K562 (cell line): ENCODE results near the gene GABRB1. TPM values are rescaled to one million over a fixed set of nuclear protein-coding genes. Genes with fewer than 3 reads are reported as not detected.

ENCODE experiments used
- ATAC-seq: fragments of 200-7000 bp; cut with Tn5 transposase; 3 replicates; pipeline ENCODE4 v1.9.1; 2020; ENCODE audit warnings: moderate library complexity
- BruUV-seq: library from RNA; stranded (reverse); fragments of 400-500 nt; replicated peaks from 2 replicates; lab custom pipeline; 2021; lab: Mats Ljungman, UMichigan
- CTCF ChIA-PET: fragments of 300-600 bp; formaldehyde crosslinking; extraction: SDS; loops from one replicate; lab custom pipeline; 2021; ENCODE audit warnings: low intra/inter-chr PET ratio; lab: Yijun Ruan, JAX
- POLR2A ChIA-PET: fragments of 300-600, 350-650 bp; sonication (Branson Sonifier 250); formaldehyde crosslinking; extraction: SDS; loops from one replicate; lab custom pipeline; 2021; ENCODE audit warnings: antibody characterized with exemption, inconsistent platforms; lab: Yijun Ruan, JAX
- DNase-seq, 4 experiments: peaks; one replicate each; pipeline versions ENCODE4 v3.0.0 to v3.0.0-alpha.2; 2011 to 2018; ENCODE audit warnings: low spot score in 3 of 4, mixed read lengths in 3 of 4; ENCODE audit errors: extremely low read depth in 1 of 4
- FAIRE-seq: peaks from 2 replicates; lab custom pipeline; 2011; peaks lifted over from hg19 to GRCh38; lab: Jason Lieb, UNC
- H2AFZ ChIP-seq: 2 replicates; pipeline ENCODE4 v1.6.0; 2011; ENCODE audit warnings: low read depth, low read length, control low read depth, inconsistent platforms
- H3K27ac ChIP-seq: fragments of 200-600 bp; 3 replicates; pipeline ENCODE4 v1.8.0; 2011; ENCODE audit warnings: low read depth, mild to moderate bottlenecking, control low read depth, inconsistent platforms, low read length, moderate library complexity, mixed read lengths; ENCODE audit errors: extremely low read depth
- H3K27me3 ChIP-seq, 2 experiments: fragments of 300-600 bp in 1 of 2; 2 replicates in 1 of 2; 3 replicates in 1 of 2; pipeline versions ENCODE4 v1.6.0 to v1.8.0; 2011; ENCODE audit warnings: inconsistent platforms in 2 of 2, low read length in 2 of 2, mild to moderate bottlenecking in 1 of 2, mixed read lengths in 1 of 2, moderate library complexity in 1 of 2; ENCODE audit not compliant: control insufficient read depth in 2 of 2, insufficient read depth in 2 of 2
- H3K36me3 ChIP-seq: fragments of 300-600 bp; 3 replicates; pipeline ENCODE4 v1.8.0; 2011; ENCODE audit warnings: mild to moderate bottlenecking, low read length, inconsistent platforms; ENCODE audit not compliant: control insufficient read depth, insufficient read depth
- H3K4me1 ChIP-seq, 2 experiments: fragments of 200-600 bp in 1 of 2; replicated peaks in 1 of 2; 2 replicates in 1 of 2; 3 replicates in 1 of 2; pipeline versions ENCODE4 v1.5.1 to v1.8.0; 2011; ENCODE audit warnings: inconsistent platforms in 2 of 2, low read length in 2 of 2, mild to moderate bottlenecking in 1 of 2, mixed read lengths in 1 of 2, moderate library complexity in 1 of 2; ENCODE audit not compliant: control insufficient read depth in 2 of 2, insufficient read depth in 2 of 2
- H3K4me2 ChIP-seq: 2 replicates; pipeline ENCODE4 v1.6.1; 2011; ENCODE audit warnings: low read length, control low read depth, inconsistent platforms, mixed read lengths; ENCODE audit not compliant: insufficient read depth
- H3K4me3 ChIP-seq: fragments of 200-600 bp; sonication (generic), shearing (Covaris generic); 2 replicates; pipeline ENCODE4 v1.5.1; 2016; ENCODE audit warnings: control low read depth, inconsistent platforms
- H3K79me2 ChIP-seq: fragments of 200-600 bp; 3 replicates; pipeline ENCODE4 v1.8.0; 2011; ENCODE audit warnings: low read length, inconsistent platforms; ENCODE audit not compliant: control insufficient read depth, insufficient read depth
- H3K9ac ChIP-seq, 2 experiments: 2 replicates each; pipeline versions ENCODE4 v1.6.0 to v1.6.1; 2011; ENCODE audit warnings: low read depth in 2 of 2, low read length in 2 of 2, control low read depth in 1 of 2, inconsistent platforms in 1 of 2, mild to moderate bottlenecking in 1 of 2, mixed read lengths in 1 of 2; ENCODE audit not compliant: insufficient read depth in 1 of 2
- H3K9me1 ChIP-seq: one replicate; pipeline ENCODE4 v1.6.0; 2011; ENCODE audit warnings: inconsistent platforms, mild to moderate bottlenecking, low read length, moderate library complexity; ENCODE audit not compliant: control insufficient read depth, insufficient read depth
- H3K9me3 ChIP-seq: replicated peaks from 2 replicates; pipeline ENCODE4 v1.5.1; 2011; ENCODE audit warnings: low read depth, low read length, inconsistent platforms; ENCODE audit not compliant: control insufficient read depth, insufficient read depth
- H4K20me1 ChIP-seq: replicated peaks from 2 replicates; pipeline ENCODE4 v1.6.1; 2011; ENCODE audit warnings: low read length, inconsistent platforms, mixed read lengths; ENCODE audit not compliant: control insufficient read depth, insufficient read depth
- CREB5 ChIP-seq: fragments of 250-450 bp; sonication (Bioruptor Pico); IDR thresholded peaks from 2 replicates; pipeline ENCODE4 v1.5.0; 2020; ENCODE audit warnings: mild to moderate bottlenecking
- E2F6 ChIP-seq, 2 experiments: IDR thresholded peaks; 2 replicates each; pipeline ENCODE4 v1.6.1; 2011; ENCODE audit warnings: borderline replicate concordance in 1 of 2, control low read depth in 1 of 2, low read depth in 1 of 2, low read length in 1 of 2, mild to moderate bottlenecking in 1 of 2, mixed read lengths in 1 of 2, moderate library complexity in 1 of 2; ENCODE audit not compliant: insufficient read depth in 1 of 2, insufficient read length in 1 of 2, poor library complexity in 1 of 2, severe bottlenecking in 1 of 2; ENCODE audit errors: extremely low read depth in 1 of 2
- KAT7 ChIP-seq: sonication (generic); formaldehyde crosslinking; IDR thresholded peaks from 2 replicates; pipeline ENCODE4 v1.8.0; 2022; ENCODE audit warnings: missing genetic modification reagents, mild to moderate bottlenecking, borderline replicate concordance
- in situ Hi-C: fragments of 300-500 bp; cut with MboI; formaldehyde crosslinking; loops from 4 replicates; pipeline ENCODE4 v1.15.0; 2018; ENCODE audit warnings: inconsistent platforms, mixed read lengths
- intact Hi-C: fragments of 100-400 bp; cut with micrococcal nuclease; formaldehyde crosslinking; loops from 2 replicates; pipeline ENCODE4 v1.14.2; 2022
- polyA plus RNA-seq, 8 experiments: library from polyadenylated mRNA; depleted of rRNA in 4 of 8; stranded (reverse) in 5 of 8; unstranded in 3 of 8; fragments of >200 nt; fragmentation: Nextera tagmentation in 2 of 8; fragmentation: Illumina TruSeq in 1 of 8; extraction: Ambion mirVana in 2 of 8; extraction: Trizol in 1 of 8; gene quantifications; 2 replicates each; pipeline versions ENCODE4 v1.2.1 to v1.2.3, GENCODE V29; 2011 to 2014; ENCODE audit warnings: inconsistent platforms in 1 of 8, missing spikeins in 1 of 8
- total RNA-seq, 7 experiments: library from RNA; depleted of rRNA in 6 of 7; stranded (reverse); fragments of >200 nt in 6 of 7; fragmentation: Illumina TruSeq in 2 of 7; extraction: Trizol in 2 of 7; gene quantifications; 2 replicates each; pipeline versions ENCODE4 v1.2.1 to v1.2.3, GENCODE V29; 2011 to 2021; ENCODE audit warnings: low replicate concordance in 1 of 7

The GABRB1 gene
- total and polyA plus RNA-seq, 9 of the 15 experiments (the other 6 are each of a cell fraction or from before 2014, with no cell fraction given) = not detected

GRCh38 chr4:47415719-47416118 lies 384.4 kb downstream of the GABRB1 start:
- ChIA-PET POLR2A (interaction anchor here (0.6 kb wide), 1 partner anchor 791 kb away, joined by 3 read pairs; no protein-coding TSS in a partner anchor), CTCF (no interaction called here)
- no peak for ATAC-seq
- H3K4me1 ChIP-seq = no peaks in the 10 kb centered on the region
- H3K36me3 ChIP-seq = no peaks in the 10 kb centered on the region
- no peaks in the 10 kb centered on the region for H4K20me1 ChIP-seq
- no peak overlapping the region for H2AFZ ChIP-seq
- no TSS peak for BruUV-seq
- in situ Hi-C loops = no loop called here
- no peaks in the 10 kb centered on the region for H3K9me3 ChIP-seq
- no peak overlapping the region for H3K4me3 ChIP-seq
- no peak overlapping the region for H3K9ac ChIP-seq
- no peaks in the 10 kb centered on the region for H3K79me2 ChIP-seq
- H3K27me3 ChIP-seq = no peaks in the 10 kb centered on the region
- DNase-seq = no peak
- FAIRE-seq = no peak
- H3K4me2 ChIP-seq = no peak overlapping the region
- TF ChIP-seq E2F6 (IDR thresholded peaks at IDR 0.05; ENCODE audit: borderline replicate concordance in 1 of 2, extremely low read depth in 1 of 2, insufficient read depth in 1 of 2, insufficient read length in 1 of 2, low read depth in 1 of 2, low read length in 1 of 2, poor library complexity in 1 of 2, severe bottlenecking in 1 of 2) = no peak
- TF ChIP-seq CREB5 (CRISPR knock-in tag) = no peak
- TF ChIP-seq KAT7 = no peak
- TF ChIP-seq, all 486 proteins: peak for 0
- intact Hi-C loops = no loop called here
- Histone ChIP-seq H3K27ac (no peak overlapping the region), H3K9me1 (no peaks in the 10 kb centered on the region)
